HG03432 (cell line): ENCODE results near the gene SYNPO2.

Source experiments
- ATAC-seq: cut with Tn5 transposase; IDR thresholded peaks from one replicate; pipeline ENCODE4 v1.9.1; 2021; ENCODE audit warnings: mild to moderate bottlenecking, moderate library complexity; ENCODE audit not compliant: unreplicated experiment

Gene SYNPO2

DNA sequence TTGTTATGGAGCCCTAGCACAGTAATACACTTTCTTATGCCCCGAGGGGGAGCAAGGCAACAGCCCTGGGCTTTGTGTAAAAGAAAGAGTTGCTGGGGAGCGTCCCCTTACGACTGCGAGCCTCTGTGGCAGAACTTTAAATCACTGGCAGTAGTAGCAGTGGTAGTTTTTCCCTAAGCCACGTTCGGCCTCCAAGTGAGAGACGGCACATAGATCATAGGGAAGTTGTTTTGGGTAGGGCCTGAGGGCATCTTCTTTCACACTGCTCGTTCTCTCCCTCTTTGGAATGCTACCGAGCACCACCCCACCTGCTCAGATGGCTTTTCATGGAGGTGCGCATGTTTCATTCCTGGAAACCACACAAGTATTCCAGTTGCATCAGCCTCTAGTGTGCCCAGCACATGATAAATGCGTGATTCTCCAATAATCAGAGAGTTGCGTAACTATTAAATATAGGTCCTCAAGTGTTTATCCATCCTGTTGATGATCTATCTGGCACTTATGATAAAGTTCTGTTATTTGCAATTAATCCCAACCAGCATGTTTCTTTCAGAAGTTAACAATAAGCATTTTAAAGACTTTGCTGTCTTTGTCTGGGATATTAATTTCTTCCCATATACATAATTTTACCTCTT, 7.0 kb upstream of the SYNPO2 start:
- no peak for ATAC-seq

GRCh38 chr4:118883861-118884260, 4.8 kb upstream of the SYNPO2 start:
- no peak for ATAC-seq

- no peak for ATAC-seq
These were observed 3.9 kb upstream of the SYNPO2 start for GRCh38 chr4:118884716-118885115.

GRCh38 chr4:118889312-118889691, 648 bp downstream of the SYNPO2 start:
- ATAC-seq = no peak

DNA sequence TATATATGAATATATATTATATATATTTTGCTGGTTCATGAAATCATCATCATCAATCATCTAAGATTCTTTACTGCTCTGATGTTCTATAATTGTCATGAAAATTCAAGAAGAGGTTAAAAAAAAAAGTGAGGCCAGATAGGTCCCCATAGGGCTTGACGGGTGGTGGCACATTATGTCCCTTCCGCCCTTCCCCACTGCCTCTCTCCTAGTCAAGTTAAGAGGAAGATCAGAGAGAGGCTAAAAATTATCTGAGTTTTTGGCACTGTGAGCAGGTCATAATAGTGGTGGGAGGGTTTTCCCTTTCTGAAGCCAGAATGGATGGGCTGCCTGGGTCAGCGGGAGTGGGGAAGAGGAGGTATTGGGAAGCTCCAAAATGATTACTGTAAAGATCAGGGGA, 5.4 kb downstream of the SYNPO2 start:
- no peak for ATAC-seq

DNA sequence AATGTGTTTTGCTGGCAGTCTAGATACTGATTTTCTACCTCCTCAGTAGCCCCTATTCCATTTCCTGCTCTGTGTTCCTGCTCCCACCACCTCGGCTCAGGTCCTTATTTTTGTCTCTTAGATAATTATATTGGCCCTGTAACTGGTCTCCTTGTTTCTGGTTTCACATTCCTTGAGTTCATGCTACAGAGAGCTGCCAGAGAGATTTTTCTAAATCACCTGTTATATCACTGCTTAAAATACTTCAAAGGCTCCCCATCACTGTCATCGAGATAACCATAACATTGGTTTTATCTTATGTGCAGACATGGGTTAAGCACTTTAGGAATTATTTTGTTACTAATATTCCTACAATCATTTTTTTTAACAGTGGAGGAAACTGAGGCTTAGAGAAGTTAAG, 9.6 kb downstream of the SYNPO2 start:
- ATAC-seq = no peak

DNA sequence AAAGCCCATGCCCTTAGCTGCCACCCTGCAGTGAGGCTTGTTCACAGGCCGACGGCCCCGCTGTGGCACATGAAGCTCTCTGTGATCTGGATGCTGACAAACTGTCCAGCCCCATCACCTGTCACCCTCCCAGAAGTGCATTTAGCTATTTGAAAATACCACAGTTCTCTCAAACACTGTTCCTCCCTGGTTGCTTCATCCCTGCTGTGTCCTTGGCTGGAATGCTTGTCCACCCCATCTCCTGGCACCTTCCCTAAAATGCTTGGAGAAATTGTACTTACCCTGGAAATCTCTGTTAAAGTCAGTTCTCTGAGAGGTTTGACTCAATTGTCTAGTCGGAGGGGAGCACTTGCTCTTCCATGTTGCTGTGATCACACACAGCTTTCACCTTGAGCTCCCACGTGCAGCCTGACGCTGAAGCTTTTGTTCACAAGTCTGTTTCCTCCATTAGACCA, 10.1 kb downstream of the SYNPO2 start:
- ATAC-seq = no peak

DNA sequence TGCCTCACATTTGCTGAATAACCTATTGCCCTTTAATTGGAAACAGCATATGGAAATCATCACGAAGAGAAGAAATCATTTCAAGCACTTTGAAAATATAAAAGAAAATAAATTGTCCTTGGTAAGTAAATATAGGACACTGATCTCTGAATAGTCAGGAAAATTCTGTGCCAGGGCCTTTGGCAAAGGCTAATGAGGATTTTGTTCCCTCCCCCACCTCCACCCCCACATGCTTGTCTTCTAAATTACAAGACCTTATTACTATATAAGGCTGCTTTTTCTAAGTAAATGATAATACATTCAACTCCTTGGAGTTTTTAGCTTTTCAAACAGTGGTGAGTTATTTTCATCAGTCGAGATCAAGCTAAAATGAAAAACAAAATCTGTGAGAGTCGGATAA, 15.8 kb downstream of the SYNPO2 start:
- no peak for ATAC-seq

DNA sequence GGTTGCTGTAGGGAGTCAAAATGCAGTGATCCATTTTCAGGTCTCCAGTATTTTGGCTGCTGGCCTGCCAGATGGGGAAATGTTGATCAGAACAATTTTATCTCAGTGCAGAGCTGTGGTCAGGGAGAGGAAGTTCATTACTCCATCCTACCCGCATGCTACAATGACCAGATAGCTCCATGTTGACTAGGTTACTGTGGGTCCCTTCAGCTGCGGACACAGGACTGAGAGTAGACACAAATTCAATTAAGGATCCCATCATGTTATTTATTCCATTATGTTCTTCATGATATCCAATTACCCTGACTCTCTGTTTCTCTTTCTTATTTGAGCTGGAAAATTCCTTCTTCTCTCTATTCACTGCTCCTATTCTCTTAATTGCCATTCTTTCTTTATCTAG, 16.3 kb downstream of the SYNPO2 start:
- no peak for ATAC-seq

DNA sequence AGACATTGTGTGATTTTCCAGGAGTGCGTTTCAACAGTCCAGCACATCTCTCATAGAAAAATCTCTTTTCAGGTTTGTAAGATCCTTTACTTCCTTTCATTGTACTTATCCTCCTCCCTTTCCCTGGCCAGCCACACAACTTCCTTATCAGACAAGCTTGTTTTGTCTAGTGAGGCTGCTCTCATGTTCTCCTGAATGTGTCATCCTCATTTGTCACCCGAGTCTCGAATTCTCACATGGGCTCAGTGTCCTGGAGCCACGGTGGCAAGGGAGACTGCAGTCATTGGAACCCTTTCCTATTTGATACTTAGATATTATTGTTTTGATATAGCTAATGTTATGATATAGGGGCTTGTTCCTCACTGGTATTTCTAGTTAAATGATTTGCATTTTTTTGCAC, 16.9 kb downstream of the SYNPO2 start:
- ATAC-seq = no peak

- ATAC-seq = no peak
These were observed 20.7 kb downstream of the SYNPO2 start for GRCh38 chr4:118909173-118909956.

DNA sequence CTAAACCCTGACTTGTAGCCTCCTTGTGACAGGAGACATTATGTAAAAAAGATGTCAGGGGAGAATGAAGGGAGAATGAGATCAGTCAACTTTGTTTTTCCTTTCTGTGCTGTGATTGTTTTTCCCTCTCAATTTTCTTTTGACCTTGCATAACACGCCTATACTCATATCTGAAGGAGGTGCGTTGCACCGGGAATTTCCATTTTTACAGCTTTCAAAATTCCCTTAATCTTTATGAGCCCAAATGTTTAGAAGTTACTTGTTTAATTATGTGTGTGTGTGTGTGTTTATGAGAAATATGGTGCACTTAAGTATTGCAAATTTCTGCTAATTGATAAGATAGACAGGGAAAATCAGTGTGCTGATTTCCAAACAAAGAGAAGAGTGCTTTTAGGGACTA, 21.6 kb downstream of the SYNPO2 start:
- no peak for ATAC-seq

DNA sequence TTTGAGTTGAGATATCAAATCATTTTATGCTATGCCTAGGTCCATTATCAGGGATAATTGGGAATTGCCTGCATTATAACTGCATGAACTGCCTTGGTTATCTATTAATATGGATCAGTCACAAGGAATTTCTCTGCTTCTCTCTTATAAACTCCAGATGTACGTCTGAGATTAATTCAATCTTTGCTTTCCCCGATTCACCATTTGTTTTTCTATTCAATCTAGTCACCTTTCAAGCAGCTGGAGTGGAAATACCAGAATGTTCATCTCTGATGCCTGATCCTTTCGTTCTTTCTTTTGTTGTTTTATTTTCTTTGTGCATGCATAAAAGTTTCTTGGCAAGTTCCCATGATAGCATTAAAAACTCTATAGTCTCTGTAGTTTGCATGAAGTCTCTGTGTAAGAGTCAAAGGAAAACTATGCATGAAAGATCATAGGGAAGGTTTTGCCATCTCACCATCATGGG, 22.6 kb downstream of the SYNPO2 start:
- no peak for ATAC-seq

DNA sequence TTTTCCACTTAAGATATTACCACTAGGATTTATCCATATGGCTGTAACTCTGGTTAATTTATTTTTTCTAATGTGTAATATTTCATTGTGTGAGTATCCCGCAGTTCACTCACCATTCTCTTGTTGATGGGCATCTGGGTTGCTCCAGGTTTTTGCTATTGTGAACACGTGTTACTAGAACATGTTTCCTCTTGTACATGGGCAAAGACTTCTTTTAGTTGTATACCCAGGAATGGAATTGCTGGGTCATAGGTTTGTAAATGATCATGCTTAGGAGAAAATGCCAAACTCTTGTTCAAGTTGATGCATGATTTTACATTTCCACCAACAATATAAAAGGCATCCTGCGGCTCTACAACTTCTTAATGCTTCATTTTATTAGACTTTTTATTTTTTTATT, 26.8 kb downstream of the SYNPO2 start:
- no peak for ATAC-seq

DNA sequence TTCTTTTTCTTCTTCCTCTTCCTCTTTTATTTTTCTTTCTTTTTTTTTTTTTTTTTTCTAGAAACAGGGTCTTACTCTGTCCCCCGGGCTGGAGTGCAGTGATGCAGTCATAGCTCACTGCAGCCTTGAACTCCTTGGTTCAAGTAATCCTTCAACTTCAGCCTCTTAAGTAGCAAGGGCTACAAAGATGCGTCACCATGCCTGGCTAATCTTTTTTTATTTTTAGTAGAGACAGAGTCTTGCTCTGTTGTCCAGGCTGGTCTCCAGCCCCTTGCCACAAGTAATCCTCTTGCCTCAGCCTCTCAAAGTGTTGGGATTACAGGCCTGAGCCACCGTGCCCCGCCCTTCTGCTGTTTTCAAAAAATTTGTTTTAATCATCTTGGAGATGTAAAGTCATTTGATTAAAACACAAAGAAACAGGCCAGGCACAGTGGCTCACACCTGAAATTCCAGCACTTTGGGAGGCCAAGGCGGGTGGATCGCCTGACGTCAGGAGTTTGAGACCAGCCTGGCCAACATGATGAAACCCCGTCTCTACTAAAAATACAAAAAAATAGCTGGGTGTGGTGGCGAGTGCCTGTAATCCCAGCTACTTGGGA, 28.1 kb downstream of the SYNPO2 start:
- ATAC-seq = no peak

GRCh38 chr4:118917582-118917981, 28.9 kb downstream of the SYNPO2 start:
- ATAC-seq = no peak

DNA sequence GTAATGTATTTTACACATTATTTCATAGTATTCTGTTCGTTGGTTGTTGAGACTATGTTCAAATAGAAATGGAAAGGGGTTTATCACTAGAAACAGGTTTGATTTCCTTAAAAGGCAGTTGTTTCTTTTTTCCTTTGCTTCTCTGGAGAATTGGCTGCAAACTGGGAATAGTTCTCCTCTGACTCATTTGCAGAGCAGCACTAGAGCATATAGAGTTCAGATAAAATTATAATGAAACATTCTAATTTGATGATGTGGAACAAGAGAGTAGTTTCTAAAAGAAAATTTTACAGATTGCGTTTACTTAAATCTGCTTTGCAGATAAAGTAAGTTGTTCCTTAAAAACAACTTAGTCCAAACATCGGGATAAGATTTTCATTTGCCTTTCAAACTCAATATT, 29.7 kb downstream of the SYNPO2 start:
- no peak for ATAC-seq

DNA sequence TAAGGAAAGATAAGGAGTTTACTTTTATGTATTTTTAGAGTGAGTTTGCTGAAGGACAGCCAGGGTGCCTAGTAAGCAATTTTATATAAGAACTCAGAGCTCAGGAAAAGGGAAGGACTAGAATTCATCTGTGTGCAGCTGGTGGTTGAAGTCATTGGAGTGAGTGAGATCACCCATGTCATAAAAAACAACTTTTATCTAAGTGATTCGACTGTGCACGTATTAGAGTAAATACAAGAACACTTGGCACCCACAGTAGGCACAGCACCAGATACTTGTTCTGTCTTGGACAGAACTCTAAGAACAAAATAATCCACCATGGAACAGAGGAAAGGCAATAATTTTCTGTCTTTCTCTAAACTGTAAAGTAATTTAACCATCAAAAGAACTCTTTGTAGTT, 31.6 kb downstream of the SYNPO2 start:
- no peak for ATAC-seq

- ATAC-seq = no peak
These were observed 33.1 kb downstream of the SYNPO2 start for GRCh38 chr4:118921786-118922185.

DNA sequence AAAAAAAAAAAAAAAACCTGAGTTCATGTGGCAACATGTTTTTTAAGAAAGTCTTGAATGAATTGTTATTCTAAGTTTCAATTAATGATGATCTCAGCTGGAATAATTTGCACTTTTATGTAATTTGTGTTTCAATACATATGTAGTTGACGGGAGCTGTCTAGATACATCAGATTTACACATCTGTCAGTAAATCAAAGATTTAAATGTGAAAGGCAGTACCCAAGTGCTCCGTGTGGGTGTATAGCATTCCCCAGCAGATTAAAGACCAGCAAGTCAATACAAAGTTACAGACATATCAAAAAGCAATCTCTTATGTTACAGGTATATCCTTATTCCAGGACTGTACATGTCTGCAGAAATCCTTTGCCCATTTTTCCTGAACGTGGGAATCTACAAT, 35.2 kb downstream of the SYNPO2 start:
- no peak for ATAC-seq

GRCh38 chr4:118927974-118928373, 39.3 kb downstream of the SYNPO2 start:
- ATAC-seq = no peak

GRCh38 chr4:118930255-118930654, 41.6 kb downstream of the SYNPO2 start:
- ATAC-seq = no peak
